ENCODE results near the gene THSD7A. TPM values are rescaled to one million over a fixed set of nuclear protein-coding genes. Genes with fewer than 3 reads are reported as not detected.

Gene THSD7A
- total RNA-seq, 2 experiments from 2014 or later = not detected

GRCh38 chr7:11366118-11366517, 465.9 kb downstream of the THSD7A start:
- CTCF ChIA-PET = no interaction called here
- POLR2A ChIA-PET = no interaction called here

- CTCF ChIA-PET = no interaction called here
- POLR2A ChIA-PET = no interaction called here
Observed at GRCh38 chr7:11358637-11359036, 473.4 kb downstream of the THSD7A start.

- ChIA-PET POLR2A (no interaction called here), CTCF (no interaction called here)
Observed at GRCh38 chr7:11355399-11356005, 476.5 kb downstream of the THSD7A start.

- ChIA-PET CTCF (no interaction called here), POLR2A (no interaction called here)
Observed at GRCh38 chr7:11346302-11346701, 485.7 kb downstream of the THSD7A start.

- CTCF ChIA-PET = no interaction called here
- POLR2A ChIA-PET = no interaction called here
Observed at GRCh38 chr7:11345621-11346020, 486.4 kb downstream of the THSD7A start.

GRCh38 chr7:11343818-11344413, 488.1 kb downstream of the THSD7A start:
- ChIA-PET POLR2A (no interaction called here), CTCF (interaction anchor here (1.0 to 1.5 kb wide), 2 partner anchors 13 to 97 kb away, joined by 3 read pairs; no protein-coding TSS in a partner anchor)

GRCh38 chr7:11343136-11343535, 488.9 kb downstream of the THSD7A start:
- CTCF ChIA-PET = interaction anchor here (1.0 to 1.5 kb wide), 2 partner anchors 12 to 97 kb away, joined by 3 read pairs; no protein-coding TSS in a partner anchor

GRCh38 chr7:11341285-11341944, 490.6 kb downstream of the THSD7A start:
- ChIA-PET POLR2A (no interaction called here), CTCF (no interaction called here)

More at GRCh38 chr7:11343136-11343535, 488.9 kb downstream of the THSD7A start:
- POLR2A ChIA-PET = no interaction called here

- CTCF ChIA-PET = no interaction called here
- POLR2A ChIA-PET = no interaction called here
Observed at GRCh38 chr7:11336432-11336831, 495.6 kb downstream of the THSD7A start.

- ChIA-PET POLR2A (no interaction called here), CTCF (no interaction called here)
Observed at GRCh38 chr7:11335947-11336346, 496.1 kb downstream of the THSD7A start.

GRCh38 chr7:11332865-11333228, 499.2 kb downstream of the THSD7A start:
- ChIA-PET CTCF (no interaction called here), POLR2A (no interaction called here)

GRCh38 chr7:11332186-11332864, 499.7 kb downstream of the THSD7A start:
- CTCF ChIA-PET = no interaction called here
- POLR2A ChIA-PET = no interaction called here

- CTCF ChIA-PET = interaction anchor here (1.4 kb wide), 1 partner anchor 12 kb away, joined by 3 read pairs; no protein-coding TSS in a partner anchor
Observed at GRCh38 chr7:11331128-11332102, 500.6 kb downstream of the THSD7A start.

GRCh38 chr7:11330717-11331116, 501.3 kb downstream of the THSD7A start:
- ChIA-PET CTCF (interaction anchor here (1.4 kb wide), 1 partner anchor 13 kb away, joined by 3 read pairs; no protein-coding TSS in a partner anchor), POLR2A (no interaction called here)

More at GRCh38 chr7:11331128-11332102, 500.6 kb downstream of the THSD7A start:
- POLR2A ChIA-PET = no interaction called here

- ChIA-PET POLR2A (no interaction called here), CTCF (interaction anchor here (0.5 to 1.4 kb wide), 2 partner anchors 14 to 69 kb away, joined by 3 read pairs; no protein-coding TSS in a partner anchor)
Observed at GRCh38 chr7:11330208-11330607, 501.8 kb downstream of the THSD7A start.

GRCh38 chr7:11329626-11330025, 502.4 kb downstream of the THSD7A start:
- ChIA-PET CTCF (interaction anchor here (0.5 kb wide), 1 partner anchor 68 kb away, joined by 3 read pairs; no protein-coding TSS in a partner anchor), POLR2A (interaction anchor here (0.6 kb wide), 1 partner anchor 389 kb away, joined by 3 read pairs; a partner anchor contains a TSS)

GRCh38 chr7:11328309-11328708, 503.7 kb downstream of the THSD7A start:
- ChIA-PET CTCF (no interaction called here), POLR2A (no interaction called here)

GRCh38 chr7:11327633-11328032, 504.4 kb downstream of the THSD7A start:
- POLR2A ChIA-PET = no interaction called here

More at GRCh38 chr7:11327633-11328032, 504.4 kb downstream of the THSD7A start:
- CTCF ChIA-PET = no interaction called here
